SU-DHL-6 (cell line): ENCODE results near the gene PARP16.

Experiments
- CTCF ChIP-seq: fragments of 200-600 bp; sonication (generic); IDR thresholded peaks from one replicate; pipeline ENCODE4 v1.5.1; 2017; ENCODE audit warnings: antibody characterized with exemption, mild to moderate bottlenecking, low read length, moderate library complexity; ENCODE audit not compliant: insufficient read depth, poor library complexity, severe bottlenecking
- EZH2phosphoT487 ChIP-seq: fragments of 200-600 bp; sonication (generic), shearing (Covaris generic); conservative IDR thresholded peaks from 2 replicates; pipeline ENCODE4 v1.6.1; 2018; ENCODE audit warnings: mild to moderate bottlenecking, antibody characterized with exemption, low read length, moderate library complexity, mixed read lengths

GRCh38 chr15:65329984-65330735 is 43.5 kb upstream of the PARP16 start:
- no peak for TF ChIP-seq CTCF
- no peak for TF ChIP-seq EZH2phosphoT487
